HEK293 (cell line): Measurements from ENCODE around the gene CDH23.
A peak's percentile ranks its signal among the peaks of the same experiment; 100 is the strongest.

Experiments used
- CTCF ChIA-PET: fragments of 350-600 bp; formaldehyde crosslinking; extraction: SDS; loops from one replicate; lab custom pipeline; 2021; ENCODE audit warnings: antibody characterized with exemption; lab: Yijun Ruan, JAX
- POLR2A ChIA-PET: fragments of 300-600 bp; formaldehyde crosslinking; extraction: SDS; loops from one replicate; lab custom pipeline; 2020; ENCODE audit warnings: antibody characterized with exemption, inconsistent platforms; lab: Yijun Ruan, JAX
- H3K27ac ChIP-seq: fragments of 200-500 bp; sonication (Bioruptor generic); 2 replicates; pipeline ENCODE4 v1.5.1; 2014; ENCODE audit warnings: low read depth, low read length, control low read depth, inconsistent platforms; ENCODE audit errors: extremely low read depth
- H3K36me3 ChIP-seq, 2 experiments: fragments of 200-500 bp in 1 of 2; sonication (Bioruptor generic) in 1 of 2; 1 replicate in 1 of 2; 2 replicates in 1 of 2; pipeline ENCODE4 v1.5.1; 2014 to 2017; ENCODE audit warnings: inconsistent platforms in 2 of 2, low read length in 2 of 2; ENCODE audit not compliant: control insufficient read depth in 2 of 2, insufficient read depth in 1 of 2
- H3K4me1 ChIP-seq: fragments of 200-500 bp; sonication (Bioruptor generic); 2 replicates; pipeline ENCODE4 v1.5.1; 2014; ENCODE audit warnings: mild to moderate bottlenecking, low read length, inconsistent platforms; ENCODE audit not compliant: control insufficient read depth, insufficient read depth
- H3K4me3 ChIP-seq: 2 replicates; pipeline ENCODE4 v1.5.1; 2011; ENCODE audit warnings: low read depth, mild to moderate bottlenecking, control low read depth, low read length, moderate library complexity
- H3K9me3 ChIP-seq: fragments of 200-500 bp; sonication (Bioruptor generic); 2 replicates; pipeline ENCODE4 v1.5.1; 2014; ENCODE audit warnings: low read depth, low read length, inconsistent platforms; ENCODE audit not compliant: control insufficient read depth, insufficient read depth
- CTCF ChIP-seq: fragments of 450-650 bp; formaldehyde crosslinking; IDR thresholded peaks from 2 replicates; pipeline ENCODE4 v1.5.1; 2016; ENCODE audit warnings: missing biosample characterization, missing genetic modification characterization
- OVOL3 ChIP-seq: fragments of 450-650 bp; formaldehyde crosslinking; IDR thresholded peaks from 2 replicates; pipeline ENCODE4 v1.5.1; 2016; ENCODE audit warnings: missing biosample characterization, missing genetic modification characterization
- PATZ1 ChIP-seq: fragments of 450-650 bp; formaldehyde crosslinking; IDR thresholded peaks from 2 replicates; pipeline ENCODE4 v1.5.1; 2016; ENCODE audit warnings: missing biosample characterization, missing genetic modification characterization
- PRDM10 ChIP-seq: fragments of 450-650 bp; formaldehyde crosslinking; IDR thresholded peaks from 2 replicates; pipeline ENCODE4 v1.5.1; 2016; ENCODE audit warnings: missing biosample characterization, missing genetic modification characterization
- ZBTB49 ChIP-seq: fragments of 450-650 bp; formaldehyde crosslinking; IDR thresholded peaks from 2 replicates; pipeline ENCODE4 v1.5.1; 2016; ENCODE audit warnings: missing biosample characterization, missing genetic modification characterization, low read depth
- ZBTB6 ChIP-seq: fragments of 450-650 bp; formaldehyde crosslinking; IDR thresholded peaks from 2 replicates; pipeline ENCODE4 v1.5.1; 2017; ENCODE audit warnings: missing biosample characterization, missing genetic modification characterization
- ZBTB8A ChIP-seq: fragments of 450-650 bp; formaldehyde crosslinking; IDR thresholded peaks from 2 replicates; pipeline ENCODE4 v1.5.1; 2016; ENCODE audit warnings: missing biosample characterization, missing genetic modification characterization
- ZFP37 ChIP-seq: fragments of 450-650 bp; formaldehyde crosslinking; IDR thresholded peaks from 2 replicates; pipeline ENCODE4 v1.5.1; 2016; ENCODE audit warnings: missing biosample characterization, missing genetic modification characterization
- ZIC2 ChIP-seq: fragments of 450-650 bp; formaldehyde crosslinking; IDR thresholded peaks from 2 replicates; pipeline ENCODE4 v1.5.1; 2016; ENCODE audit warnings: missing biosample characterization, missing genetic modification characterization
- ZNF112 ChIP-seq: fragments of 450-650 bp; formaldehyde crosslinking; IDR thresholded peaks from 2 replicates; pipeline ENCODE4 v1.5.0; 2017; ENCODE audit warnings: missing biosample characterization, missing genetic modification characterization
- ZNF140 ChIP-seq: fragments of 450-650 bp; formaldehyde crosslinking; IDR thresholded peaks from 2 replicates; pipeline ENCODE4 v1.5.1; 2016; ENCODE audit warnings: missing biosample characterization, missing genetic modification characterization
- ZNF184 ChIP-seq: fragments of 450-650 bp; IDR thresholded peaks from 2 replicates; pipeline ENCODE4 v1.5.1; 2018; ENCODE audit warnings: missing biosample characterization, mild to moderate bottlenecking, missing genetic modification characterization
- ZNF223 ChIP-seq: fragments of 450-650 bp; formaldehyde crosslinking; IDR thresholded peaks from 2 replicates; pipeline ENCODE4 v1.5.1; 2016; ENCODE audit warnings: missing biosample characterization, missing genetic modification characterization
- ZNF26 ChIP-seq: fragments of 450-650 bp; formaldehyde crosslinking; IDR thresholded peaks from 2 replicates; pipeline ENCODE4 v1.5.1; 2016; ENCODE audit warnings: missing biosample characterization, missing genetic modification characterization
- ZNF341 ChIP-seq: fragments of 450-650 bp; formaldehyde crosslinking; IDR thresholded peaks from 2 replicates; pipeline ENCODE4; 2016; ENCODE audit warnings: low read depth, missing biosample characterization, missing genetic modification characterization
- ZNF366 ChIP-seq: fragments of 450-650 bp; formaldehyde crosslinking; conservative IDR thresholded peaks from 2 replicates; pipeline ENCODE4 v1.5.1; 2016; ENCODE audit warnings: missing biosample characterization, missing genetic modification characterization
- ZNF664 ChIP-seq: fragments of 450-650 bp; formaldehyde crosslinking; IDR thresholded peaks from 2 replicates; pipeline ENCODE4 v1.5.1; 2016; ENCODE audit warnings: missing biosample characterization, missing genetic modification characterization

The CDH23 gene

GRCh38 chr10:71429929-71430328, 33.2 kb downstream of the CDH23 start:
- ChIA-PET POLR2A (no interaction called here), CTCF (interaction anchor here (0.6 to 1.8 kb wide), 6 partner anchors 12 to 1944 kb away, joined by 3 to 11 read pairs (median 4); no protein-coding TSS in a partner anchor)
- no peaks in the 10 kb centered on the region for H3K36me3 ChIP-seq
- no peaks in the 10 kb centered on the region for H3K4me1 ChIP-seq
- no peak overlapping the region for H3K27ac ChIP-seq
- TF ChIP-seq ZNF223 (tag by site-specific recombination) (no peak), ZIC2 (tag by site-specific recombination) (0 out of 2 replicates have a peak, but pooled peaks have one; percentile 14), CTCF (tag by site-specific recombination) (peak; percentile 43; the same call in 1 of the 2 replicates), OVOL3 (tag by site-specific recombination) (no peak), ZNF184 (tag by site-specific recombination) (no peak), ZNF366 (tag by site-specific recombination) (0 out of 2 replicates have a peak, but pooled peaks have one; percentile 11)
- H3K9me3 ChIP-seq, result no peaks in the 10 kb centered on the region
- H3K4me3 ChIP-seq, result no peak overlapping the region

- Histone ChIP-seq H3K9me3 (no peaks in the 10 kb centered on the region), H3K4me1 (no peaks in the 10 kb centered on the region), H3K36me3 (no peaks in the 10 kb centered on the region)
- CTCF ChIA-PET, result interaction anchor here (0.7 kb wide), 1 partner anchor 79 kb away, joined by 3 read pairs; no protein-coding TSS in a partner anchor
- TF ChIP-seq ZNF26, result no peak
- no peak for TF ChIP-seq ZNF664 (tag by site-specific recombination)
- 0 out of 2 replicates have a peak, but pooled peaks have one; percentile 8 for TF ChIP-seq CTCF (tag by site-specific recombination)
- TF ChIP-seq ZBTB6, result no peak
- no peak for TF ChIP-seq ZNF140 (tag by site-specific recombination)
- no peak for TF ChIP-seq ZFP37 (tag by site-specific recombination)
- peak; percentile 30; the same call in 1 of the 2 replicates for TF ChIP-seq PRDM10 (tag by site-specific recombination)
- TF ChIP-seq ZNF112 (tag by site-specific recombination), result no peak
- peak; percentile 45; the same call in 1 of the 2 replicates for TF ChIP-seq ZNF341 (tag by site-specific recombination)
- peak; percentile 63; the same call in 1 of the 2 replicates for TF ChIP-seq ZBTB8A
- no peak for TF ChIP-seq PATZ1 (tag by site-specific recombination)
- no peak for TF ChIP-seq ZBTB49
- TF ChIP-seq, all 188 proteins: peak for 4
- Histone ChIP-seq H3K27ac (no peak overlapping the region), H3K4me3 (no peak overlapping the region)
- POLR2A ChIA-PET, result no interaction called here
These were observed 34.8 kb downstream of the CDH23 start for GRCh38 chr10:71431239-71432100.
